Measurements from ENCODE around the gene ATP5F1E. TPM values are rescaled to one million over a fixed set of nuclear protein-coding genes. Genes with fewer than 3 reads are reported as not detected.

ATP5F1E gene
- total RNA-seq, 2 donors from 2014 or later: 45.5 to 78.0 TPM

DNA sequence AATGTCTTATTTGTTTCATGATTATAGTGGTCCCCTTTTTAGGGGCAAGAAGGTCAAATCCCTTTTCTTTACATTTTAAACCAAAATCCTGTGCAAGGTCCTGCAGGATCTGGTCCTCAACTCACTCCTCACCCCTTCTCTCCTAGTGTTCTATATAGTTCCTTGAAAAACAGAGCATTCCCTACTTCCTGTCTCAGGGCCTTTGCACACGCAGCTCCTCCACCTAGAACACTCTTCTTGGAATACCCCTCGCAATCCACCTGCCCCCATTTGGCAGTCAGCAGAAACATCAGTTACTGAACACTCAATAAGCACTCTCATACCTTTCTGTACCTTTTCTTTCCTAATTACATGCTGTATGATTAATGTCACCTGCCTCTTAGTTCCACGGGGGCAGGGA lies 3.2 kb upstream of the ATP5F1E start:
- H3K27me3 Mint-ChIP-seq: no peaks in the 10 kb centered on the region
- H3K27ac Mint-ChIP-seq: peak overlapping the region; percentile 5
- no peak overlapping the region for H3K4me3 Mint-ChIP-seq
- H3K4me1 Mint-ChIP-seq: peaks cover 25% of the 10 kb centered on the region
- ATAC-seq (replicated peaks): no peak
- no peaks in the 10 kb centered on the region for H3K9me3 Mint-ChIP-seq
- peaks cover 93% of the 10 kb centered on the region for H3K36me3 Mint-ChIP-seq (ENCODE audit: low read depth)

DNA sequence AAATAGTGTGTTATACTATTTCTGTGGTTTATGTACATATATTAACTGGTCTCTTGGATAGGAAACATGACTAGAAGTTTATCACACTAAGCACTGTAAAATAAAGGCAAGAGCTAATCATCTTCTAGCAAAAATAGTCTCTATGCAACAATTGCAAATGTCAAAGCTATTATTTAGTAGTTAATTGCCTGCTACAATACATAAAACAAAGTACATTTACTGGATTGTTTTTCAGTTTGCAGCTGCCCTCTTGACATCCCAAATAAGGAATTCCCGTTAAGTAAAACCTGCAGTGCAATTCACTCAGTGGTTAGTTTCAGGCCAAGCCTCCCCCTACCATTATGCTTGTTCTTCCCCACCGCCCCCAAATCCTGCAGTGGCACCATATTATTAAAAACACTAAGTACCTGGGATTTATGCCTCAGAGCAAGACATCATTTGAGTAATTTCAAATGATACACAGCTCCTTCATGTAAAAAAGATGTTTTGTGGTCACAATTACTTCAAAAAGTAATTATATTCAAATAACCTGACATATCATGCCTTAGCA lies 1.6 kb upstream of the ATP5F1E start:
- Mint-ChIP-seq H3K4me3 (peak overlapping the region; percentile 39), H3K27ac (no peak overlapping the region), H3K36me3 (ENCODE audit: low read depth) (peaks cover 93% of the 10 kb centered on the region), H3K4me1 (peaks cover 25% of the 10 kb centered on the region), H3K9me3 (no peaks in the 10 kb centered on the region), H3K27me3 (no peaks in the 10 kb centered on the region)
- ATAC-seq (replicated peaks): no peak

DNA sequence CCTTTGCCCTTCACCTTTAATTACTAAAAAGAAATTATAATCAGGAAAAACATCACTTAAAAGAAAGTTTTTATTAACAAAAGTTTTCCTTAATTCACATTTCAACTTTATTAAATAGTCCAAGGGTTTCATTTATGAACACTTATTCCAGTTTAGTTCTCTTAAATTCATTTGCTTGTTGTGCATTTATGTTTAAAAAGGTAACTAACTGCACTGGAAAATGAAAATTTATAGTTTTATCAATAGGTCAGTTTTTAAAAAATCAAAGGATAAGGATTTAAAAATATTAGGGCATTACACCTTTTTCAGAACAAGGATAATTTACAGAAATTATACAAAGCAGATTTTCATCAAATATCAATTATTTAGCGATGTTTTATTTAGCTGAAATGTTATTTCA lies 958 bp upstream of the ATP5F1E start:
- Mint-ChIP-seq H3K4me1 (peaks cover 29% of the 10 kb centered on the region), H3K27ac (peak overlapping the region; percentile 40), H3K27me3 (no peaks in the 10 kb centered on the region), H3K4me3 (peak overlapping the region; percentile 90), H3K36me3 (ENCODE audit: low read depth) (peaks cover 93% of the 10 kb centered on the region), H3K9me3 (no peaks in the 10 kb centered on the region)
- no peak for ATAC-seq (replicated peaks)

DNA sequence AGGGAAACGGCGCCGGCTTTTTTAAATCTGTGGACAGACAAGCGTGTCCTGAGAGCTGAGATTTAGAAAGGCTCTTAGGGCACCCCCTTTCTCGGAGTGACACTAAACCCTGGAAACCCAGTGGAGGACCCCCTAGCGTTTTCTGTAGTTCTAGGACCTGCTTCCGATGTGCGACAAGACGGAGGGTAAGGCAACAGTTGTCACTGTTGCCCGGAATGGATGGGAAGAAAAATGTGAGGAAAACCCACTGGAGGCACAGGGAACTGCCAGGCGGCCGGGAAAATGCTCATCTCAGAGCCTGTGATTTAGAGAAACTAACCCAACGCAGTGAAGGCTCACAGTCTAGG lies 551 bp upstream of the ATP5F1E start:
- peaks cover 93% of the 10 kb centered on the region for H3K36me3 Mint-ChIP-seq (ENCODE audit: low read depth)
- peak overlapping the region; percentile 40 for H3K27ac Mint-ChIP-seq
- no peaks in the 10 kb centered on the region for H3K9me3 Mint-ChIP-seq
- no peaks in the 10 kb centered on the region for H3K27me3 Mint-ChIP-seq
- peak overlapping the region; percentile 90 for H3K4me3 Mint-ChIP-seq
- ATAC-seq (replicated peaks): no peak
- peaks cover 32% of the 10 kb centered on the region for H3K4me1 Mint-ChIP-seq

DNA sequence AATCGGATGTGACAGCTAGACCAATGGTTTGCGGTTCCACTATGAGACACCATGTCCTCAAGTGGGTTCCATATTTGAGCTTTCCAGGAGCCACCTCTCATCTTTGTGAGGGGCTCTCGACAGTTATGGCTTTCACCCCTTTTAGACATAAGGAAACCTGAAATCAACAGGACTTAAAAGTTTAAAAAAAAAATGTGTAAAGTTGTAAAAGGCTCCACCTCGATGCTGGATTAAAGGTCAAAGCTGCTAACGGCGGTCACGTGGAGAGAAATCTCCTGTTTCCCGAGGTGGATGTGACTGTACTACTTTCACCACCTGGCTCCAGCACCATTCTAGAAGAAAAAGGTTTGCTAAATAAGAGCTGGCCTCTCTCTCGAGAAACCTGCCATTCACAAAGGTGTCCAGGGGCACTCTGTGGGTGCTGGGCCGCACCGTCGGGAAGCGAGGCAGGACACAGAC lies 542 bp downstream of the ATP5F1E start:
- Mint-ChIP-seq H3K9me3 (no peaks in the 10 kb centered on the region), H3K36me3 (ENCODE audit: low read depth) (peaks cover 93% of the 10 kb centered on the region), H3K4me3 (peak overlapping the region; percentile 90), H3K27ac (peak overlapping the region; percentile 40), H3K27me3 (no peaks in the 10 kb centered on the region), H3K4me1 (peaks cover 38% of the 10 kb centered on the region)
- peak; percentile 18 for ATAC-seq (replicated peaks)

DNA sequence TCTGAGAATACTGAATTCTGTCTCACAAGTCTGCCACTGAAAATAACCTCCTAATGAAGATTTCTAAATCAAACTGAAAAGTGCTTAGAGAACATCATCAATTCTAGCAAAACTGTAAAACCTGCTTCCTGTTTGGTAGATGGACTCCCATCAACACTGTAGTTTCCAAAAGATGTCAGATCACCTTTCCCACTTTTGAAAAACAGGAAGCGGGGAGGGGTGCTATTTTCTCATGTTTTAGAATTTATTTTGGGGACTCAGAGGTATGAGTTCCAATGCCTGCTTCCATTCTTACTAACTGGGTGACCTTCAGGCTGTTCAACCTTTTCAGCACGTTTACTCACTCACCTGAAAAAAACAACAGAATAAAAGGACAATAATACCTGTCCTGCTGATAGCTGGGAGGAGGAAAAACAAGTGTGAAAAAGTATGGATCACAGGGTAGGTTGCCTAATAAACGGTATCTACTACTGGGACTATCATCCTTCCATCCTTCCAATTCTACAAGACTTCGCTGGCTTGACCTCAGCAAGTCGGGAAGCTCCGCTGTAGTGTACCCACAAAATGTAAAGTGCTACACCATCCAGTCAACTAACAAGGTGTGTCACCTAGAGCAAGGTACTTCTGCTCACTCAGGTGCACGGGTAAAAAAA lies 1.1 kb downstream of the ATP5F1E start:
- Mint-ChIP-seq H3K9me3 (no peaks in the 10 kb centered on the region), H3K36me3 (ENCODE audit: low read depth) (peaks cover 93% of the 10 kb centered on the region), H3K4me1 (peaks cover 38% of the 10 kb centered on the region)

DNA sequence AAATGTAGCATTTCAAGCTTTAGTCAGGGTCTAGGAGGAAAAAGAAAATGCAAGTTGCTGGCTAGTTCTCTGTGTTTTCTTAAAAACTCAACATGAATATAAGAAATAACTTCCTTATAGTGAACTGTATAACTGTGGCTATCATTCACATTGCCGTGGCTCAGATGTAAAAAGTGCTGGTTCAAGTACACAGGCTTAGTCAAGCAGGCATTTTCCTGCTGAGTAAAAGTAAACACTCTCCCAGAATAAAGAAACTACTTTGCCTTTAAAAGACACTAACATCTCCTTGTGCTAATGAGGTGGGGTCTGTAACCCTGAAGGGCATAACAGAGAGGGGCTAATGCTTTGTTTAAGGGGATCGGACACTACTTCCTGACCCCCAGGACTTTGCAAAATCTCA lies 3.3 kb downstream of the ATP5F1E start:
- H3K36me3 Mint-ChIP-seq (ENCODE audit: low read depth): peaks cover 93% of the 10 kb centered on the region
- H3K27ac Mint-ChIP-seq: peak overlapping the region; percentile 52
- H3K4me3 Mint-ChIP-seq: peak overlapping the region; percentile 90
- ATAC-seq (replicated peaks): no peak
- H3K27me3 Mint-ChIP-seq: no peaks in the 10 kb centered on the region
- no peaks in the 10 kb centered on the region for H3K9me3 Mint-ChIP-seq
- H3K4me1 Mint-ChIP-seq: peaks cover 48% of the 10 kb centered on the region

More for the DNA sequence above, 1.1 kb downstream of the ATP5F1E start:
- H3K27me3 Mint-ChIP-seq: no peaks in the 10 kb centered on the region
- H3K27ac Mint-ChIP-seq: peak overlapping the region; percentile 40
- H3K4me3 Mint-ChIP-seq: peak overlapping the region; percentile 90
- ATAC-seq (replicated peaks): no peak

DNA sequence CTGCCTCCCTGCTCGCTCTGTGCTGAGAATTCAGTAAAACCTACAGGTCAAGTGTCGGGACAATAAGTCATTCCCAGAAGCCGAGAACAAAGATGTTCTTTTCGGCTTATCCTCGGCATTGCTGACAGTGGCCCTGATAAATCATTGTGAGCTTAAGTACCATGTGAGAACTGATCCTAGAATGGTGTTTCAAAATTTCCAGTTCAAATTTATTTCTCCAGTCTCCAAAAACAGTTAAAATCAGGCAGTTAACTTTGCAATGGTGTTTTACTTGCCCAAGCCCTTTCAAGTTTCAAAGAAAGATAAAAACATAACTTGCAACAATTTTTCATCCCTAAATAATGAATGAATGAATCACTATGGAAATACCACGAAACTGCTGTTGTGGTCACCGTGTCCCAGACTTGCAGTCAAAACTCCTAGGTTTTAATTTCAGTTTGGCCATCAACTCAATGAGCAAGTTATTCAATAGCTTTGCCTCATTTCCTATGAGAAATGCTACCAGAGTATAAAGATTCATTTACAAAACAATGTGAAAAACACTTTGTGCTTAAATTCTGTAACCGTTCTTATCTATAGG lies 4.3 kb downstream of the ATP5F1E start:
- peak overlapping the region; percentile 8 for H3K27ac Mint-ChIP-seq
- no peaks in the 10 kb centered on the region for H3K9me3 Mint-ChIP-seq
- no peaks in the 10 kb centered on the region for H3K27me3 Mint-ChIP-seq
- peaks cover 48% of the 10 kb centered on the region for H3K4me1 Mint-ChIP-seq
- peak overlapping the region; percentile 90 for H3K4me3 Mint-ChIP-seq
- H3K36me3 Mint-ChIP-seq (ENCODE audit: low read depth): peaks cover 98% of the 10 kb centered on the region
- ATAC-seq (replicated peaks): no peak

DNA sequence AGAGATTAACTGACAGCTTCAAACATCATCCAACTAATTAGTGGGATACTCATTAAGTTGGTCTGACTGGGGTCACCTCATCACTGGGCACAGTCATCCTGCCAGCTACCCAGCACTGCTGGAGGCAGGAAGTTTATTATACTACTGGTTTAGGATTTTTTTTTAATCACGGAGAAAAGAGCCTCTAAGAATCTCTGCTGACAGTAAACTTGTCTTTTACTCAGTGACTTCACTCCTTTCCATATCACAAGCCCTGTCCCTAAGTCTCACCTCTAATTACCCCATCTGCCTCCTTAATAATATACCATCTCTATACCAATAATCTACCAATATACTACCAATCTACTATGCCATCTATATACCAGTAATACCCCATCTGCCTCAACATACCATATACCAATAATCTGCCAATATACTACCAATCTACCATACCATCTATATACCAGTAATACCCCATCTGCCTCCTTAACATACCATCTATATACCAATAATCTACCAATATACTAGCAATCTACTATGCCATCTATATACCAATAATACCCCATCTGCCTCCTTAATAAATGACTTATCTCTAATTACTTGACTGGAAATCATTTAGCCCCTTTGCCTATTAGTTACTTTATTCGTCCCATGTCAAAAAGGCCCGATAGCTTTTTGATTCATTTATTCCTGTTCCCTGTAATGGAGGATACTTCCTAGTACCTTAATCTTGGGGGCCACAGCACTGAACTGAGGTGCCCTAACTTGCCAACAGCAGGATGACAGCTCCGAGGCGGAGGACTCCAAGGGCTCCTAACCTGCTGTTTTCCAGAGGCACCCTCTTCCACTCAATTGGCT lies 5.0 kb downstream of the ATP5F1E start:
- Mint-ChIP-seq H3K36me3 (ENCODE audit: low read depth) (peaks cover 100% of the 10 kb centered on the region), H3K27ac (peak overlapping the region; percentile 8), H3K27me3 (no peaks in the 10 kb centered on the region), H3K4me3 (peak overlapping the region; percentile 90), H3K9me3 (no peaks in the 10 kb centered on the region), H3K4me1 (peaks cover 45% of the 10 kb centered on the region)
- ATAC-seq (replicated peaks): no peak

DNA sequence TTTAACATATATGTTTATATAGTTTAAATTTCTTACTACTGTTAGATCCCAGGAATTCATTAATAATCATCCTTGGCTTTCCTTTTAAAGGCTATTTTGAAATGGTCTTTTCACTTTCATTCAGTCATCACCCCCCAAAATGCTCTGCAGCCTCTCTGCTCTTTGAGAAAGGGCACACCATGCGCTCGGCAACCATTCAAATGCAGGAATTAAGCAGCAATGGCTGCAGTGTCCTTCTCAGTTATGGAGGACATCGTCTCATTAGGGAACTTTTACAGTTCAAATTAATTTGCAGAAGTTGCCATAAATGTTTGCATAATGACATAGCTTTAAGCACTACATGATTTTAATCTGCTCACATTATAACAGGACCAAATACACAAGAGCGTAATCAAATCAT lies 6.6 kb downstream of the ATP5F1E start:
- no peak overlapping the region for H3K4me3 Mint-ChIP-seq
- H3K27ac Mint-ChIP-seq: no peak overlapping the region
- H3K36me3 Mint-ChIP-seq (ENCODE audit: low read depth): peaks cover 88% of the 10 kb centered on the region
- H3K27me3 Mint-ChIP-seq: no peaks in the 10 kb centered on the region
- H3K4me1 Mint-ChIP-seq: peaks cover 52% of the 10 kb centered on the region
- ATAC-seq (replicated peaks): no peak
- H3K9me3 Mint-ChIP-seq: no peaks in the 10 kb centered on the region

DNA sequence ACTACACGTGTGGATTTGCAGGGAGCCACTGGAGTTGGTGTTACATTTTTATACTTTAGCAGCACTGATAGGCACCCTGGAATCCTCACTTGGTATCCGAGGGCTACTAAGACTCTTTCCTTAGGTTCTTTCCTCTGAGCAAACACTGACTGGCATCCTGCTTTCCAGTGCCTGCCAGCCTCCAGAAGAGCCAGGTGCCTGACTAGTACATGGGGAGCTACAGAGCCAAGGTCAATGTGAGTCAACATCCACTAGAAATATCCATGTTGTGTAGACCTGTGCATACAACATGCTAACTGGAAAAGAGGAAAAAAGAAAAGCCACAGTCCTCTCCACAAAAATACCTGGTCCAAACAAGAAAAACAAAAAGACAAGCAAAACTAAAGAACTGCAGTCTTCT lies 7.0 kb downstream of the ATP5F1E start:
- H3K27me3 Mint-ChIP-seq: no peaks in the 10 kb centered on the region

DNA sequence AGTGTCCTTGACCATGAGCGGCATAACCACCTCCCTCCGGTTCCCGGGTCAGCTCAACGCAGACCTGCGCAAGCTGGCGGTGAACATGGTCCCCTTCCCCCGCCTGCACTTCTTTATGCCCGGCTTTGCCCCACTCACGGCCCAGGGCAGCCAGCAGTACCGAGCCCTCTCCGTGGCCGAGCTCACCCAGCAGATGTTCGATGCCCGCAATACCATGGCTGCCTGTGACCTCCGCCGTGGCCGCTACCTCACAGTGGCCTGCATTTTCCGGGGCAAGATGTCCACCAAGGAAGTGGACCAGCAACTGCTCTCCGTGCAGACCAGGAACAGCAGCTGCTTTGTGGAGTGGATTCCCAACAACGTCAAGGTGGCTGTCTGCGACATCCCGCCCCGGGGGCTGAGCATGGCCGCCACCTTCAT lies 8.0 kb downstream of the ATP5F1E start:
- no peaks in the 10 kb centered on the region for H3K9me3 Mint-ChIP-seq
- H3K4me1 Mint-ChIP-seq: peaks cover 41% of the 10 kb centered on the region
- no peak for ATAC-seq (replicated peaks)
- no peak overlapping the region for H3K4me3 Mint-ChIP-seq
- no peaks in the 10 kb centered on the region for H3K27me3 Mint-ChIP-seq
- no peak overlapping the region for H3K27ac Mint-ChIP-seq
- peaks cover 74% of the 10 kb centered on the region for H3K36me3 Mint-ChIP-seq (ENCODE audit: low read depth)

More for the DNA sequence above, 7.0 kb downstream of the ATP5F1E start:
- H3K27ac Mint-ChIP-seq: no peak overlapping the region
- H3K4me1 Mint-ChIP-seq: peaks cover 49% of the 10 kb centered on the region
- no peak overlapping the region for H3K4me3 Mint-ChIP-seq
- no peak for ATAC-seq (replicated peaks)
- H3K9me3 Mint-ChIP-seq: no peaks in the 10 kb centered on the region
- peaks cover 84% of the 10 kb centered on the region for H3K36me3 Mint-ChIP-seq (ENCODE audit: low read depth)

DNA sequence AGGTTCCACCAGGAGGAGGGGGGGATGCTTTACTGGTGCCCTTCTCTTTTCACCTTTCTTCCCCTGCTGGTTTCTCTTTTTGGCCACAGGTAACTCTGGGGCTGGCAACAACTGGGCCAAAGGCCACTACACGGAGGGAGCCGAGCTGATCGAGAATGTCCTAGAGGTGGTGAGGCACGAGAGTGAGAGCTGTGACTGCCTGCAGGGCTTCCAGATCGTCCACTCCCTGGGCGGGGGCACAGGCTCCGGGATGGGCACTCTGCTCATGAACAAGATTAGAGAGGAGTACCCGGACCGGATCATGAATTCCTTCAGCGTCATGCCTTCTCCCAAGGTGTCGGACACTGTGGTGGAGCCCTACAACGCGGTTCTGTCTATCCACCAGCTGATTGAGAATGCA lies 8.5 kb downstream of the ATP5F1E start:
- H3K27ac Mint-ChIP-seq: no peak overlapping the region
- no peaks in the 10 kb centered on the region for H3K27me3 Mint-ChIP-seq
- peaks cover 69% of the 10 kb centered on the region for H3K36me3 Mint-ChIP-seq (ENCODE audit: low read depth)
- H3K4me1 Mint-ChIP-seq: peaks cover 36% of the 10 kb centered on the region
- H3K9me3 Mint-ChIP-seq: no peaks in the 10 kb centered on the region
- ATAC-seq (replicated peaks): no peak
- H3K4me3 Mint-ChIP-seq: no peak overlapping the region

DNA sequence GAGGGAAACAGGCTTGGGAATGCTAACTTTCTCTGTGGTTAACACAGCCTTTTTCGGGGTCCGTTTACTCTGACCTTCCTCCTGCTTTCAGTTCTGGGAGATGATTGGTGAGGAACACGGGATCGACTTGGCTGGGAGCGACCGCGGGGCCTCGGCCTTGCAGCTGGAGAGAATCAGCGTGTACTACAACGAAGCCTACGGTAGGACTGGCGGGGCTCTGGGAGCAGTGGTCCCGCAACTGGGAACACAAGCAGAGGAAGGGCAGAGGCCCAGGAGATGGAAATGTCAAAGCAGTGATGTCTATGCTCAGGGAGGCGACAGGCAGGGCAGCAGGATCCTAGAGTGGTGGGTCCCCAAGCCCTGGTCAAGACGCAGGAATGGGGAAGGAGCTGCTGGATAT lies 9.4 kb downstream of the ATP5F1E start:
- Mint-ChIP-seq H3K36me3 (ENCODE audit: low read depth) (peaks cover 61% of the 10 kb centered on the region), H3K27ac (peak overlapping the region; percentile 45), H3K27me3 (no peaks in the 10 kb centered on the region), H3K9me3 (no peaks in the 10 kb centered on the region), H3K4me1 (peaks cover 30% of the 10 kb centered on the region), H3K4me3 (no peak overlapping the region)
- ATAC-seq (replicated peaks): no peak

Measured in activated T-helper 17 cell treated with anti-CD3 and anti-CD28 coated beads, Interleukin-2, amount 50 U/mL, for 72 hours (primary cell).